UCSD-AML1 (cell line): ENCODE measurements around the gene KRTAP2-4.
"Not testable (repeated sequence)": the region's sequence is repeated elsewhere in the genome, so short reads cannot be mapped to it uniquely, and the experiment has no call there.

Source experiments
- DNase-seq: peaks from one replicate; lab custom pipeline; 2025; ENCODE audit not compliant: unreplicated experiment; lab: John Stamatoyannopoulos, UW

Gene KRTAP2-4

DNA sequence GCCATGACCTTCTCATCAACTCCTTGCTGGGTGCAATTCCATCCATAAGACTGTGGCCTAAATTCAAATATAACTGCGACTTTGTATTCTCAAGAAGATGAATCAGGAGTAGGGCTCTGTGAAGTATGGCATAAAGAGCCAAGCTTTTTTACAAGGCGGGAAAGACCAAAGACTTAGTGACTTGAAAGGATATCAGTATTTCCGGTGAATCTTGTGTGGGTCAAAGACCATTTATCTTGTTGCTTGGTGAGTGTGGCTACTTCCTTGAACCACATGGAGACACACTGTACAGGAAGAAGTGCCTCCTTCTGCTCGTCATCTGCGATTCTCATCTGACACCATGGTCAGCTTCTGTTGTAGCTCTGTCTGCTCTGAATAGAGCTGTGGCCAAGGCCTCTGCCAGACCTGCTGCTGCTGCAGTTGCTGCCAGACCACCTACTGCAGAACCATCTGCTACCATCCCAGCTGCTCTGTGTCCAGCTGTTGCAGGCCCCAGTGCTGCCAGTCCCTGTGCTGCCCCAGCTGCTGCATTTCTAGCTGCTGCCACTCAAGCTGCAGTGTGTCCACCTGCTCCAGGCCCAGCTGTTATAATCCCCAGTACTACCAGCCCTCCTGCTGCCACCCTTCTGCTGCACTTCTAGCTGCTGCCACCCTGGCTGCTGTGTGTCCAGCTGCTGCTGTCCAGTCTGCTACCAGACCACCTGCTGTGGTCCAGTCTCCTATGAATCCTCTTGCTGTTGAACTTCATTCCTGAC is 6.1 kb upstream of the KRTAP2-4 start:
- DNase-seq: no peak

DNA sequence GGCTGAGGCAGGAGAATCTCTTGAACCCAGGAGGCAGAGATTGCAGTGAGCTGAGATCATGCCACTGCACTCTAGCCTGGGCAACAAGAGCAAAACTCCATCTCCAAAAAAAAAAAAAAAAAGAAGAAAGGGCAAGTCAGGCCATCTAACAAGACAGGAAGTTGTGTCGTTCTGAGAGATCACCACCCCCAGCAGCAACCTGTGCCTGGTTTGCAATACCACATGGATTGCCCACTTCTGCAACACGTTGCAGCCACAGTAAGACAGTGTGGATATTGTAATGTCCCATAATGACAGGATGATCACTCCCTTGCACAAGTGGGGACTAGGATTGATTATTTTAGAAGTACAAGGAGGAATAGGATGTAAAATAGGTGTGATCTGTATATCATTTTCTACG is 3.4 kb upstream of the KRTAP2-4 start:
- DNase-seq: no peak

DNA sequence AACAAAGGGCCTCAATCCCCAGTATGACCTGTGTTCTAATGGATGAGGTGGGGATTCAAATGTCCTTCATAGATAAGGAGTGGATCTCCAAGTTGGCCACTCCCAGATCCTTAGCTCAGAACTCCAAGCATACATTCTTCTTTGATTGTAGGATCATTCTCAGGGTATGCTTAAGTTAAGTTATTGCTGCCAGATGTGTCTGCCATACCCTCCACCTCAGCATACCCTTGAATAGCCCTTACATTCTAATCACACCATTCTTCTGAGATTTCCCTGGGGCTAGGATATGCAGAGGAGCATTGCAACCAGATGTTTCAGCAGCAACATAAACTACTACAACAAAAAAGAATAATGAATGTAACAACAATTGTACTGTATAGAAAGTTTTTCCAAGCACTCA is 1.6 kb upstream of the KRTAP2-4 start:
- no peak for DNase-seq

DNA sequence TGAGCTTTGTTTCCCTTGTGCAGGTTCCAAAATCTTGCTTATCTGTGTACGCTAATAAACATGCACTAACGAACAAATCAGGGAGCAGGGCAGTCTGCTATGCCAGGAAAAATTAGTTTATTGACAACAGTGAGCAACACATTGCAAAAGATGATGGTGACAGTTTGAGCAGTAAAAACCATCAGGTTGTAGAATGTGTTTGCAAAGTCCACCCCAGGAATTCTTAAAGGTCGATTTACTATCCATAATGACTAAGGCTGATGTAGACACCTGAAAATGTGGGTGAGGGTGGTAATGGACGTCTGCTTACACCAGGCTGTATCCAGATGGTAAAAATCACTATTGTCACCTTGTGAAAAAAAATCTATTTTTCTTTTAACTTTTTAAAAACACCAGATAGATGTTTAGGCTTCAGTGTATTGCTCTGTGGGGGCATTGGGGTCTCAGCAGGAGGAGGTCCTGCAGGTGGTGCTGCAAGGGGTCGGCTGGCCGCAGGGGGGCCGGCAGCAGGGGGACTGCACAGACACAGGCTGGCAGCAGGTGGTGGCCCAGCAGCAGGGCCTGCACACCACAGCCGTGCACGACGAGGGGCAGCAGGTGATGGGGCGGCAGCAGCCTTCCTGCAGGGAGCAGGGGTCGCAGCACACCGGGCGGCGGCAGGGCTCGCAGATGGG is 526 bp downstream of the KRTAP2-4 start:
- not testable (repeated sequence) for DNase-seq

DNA sequence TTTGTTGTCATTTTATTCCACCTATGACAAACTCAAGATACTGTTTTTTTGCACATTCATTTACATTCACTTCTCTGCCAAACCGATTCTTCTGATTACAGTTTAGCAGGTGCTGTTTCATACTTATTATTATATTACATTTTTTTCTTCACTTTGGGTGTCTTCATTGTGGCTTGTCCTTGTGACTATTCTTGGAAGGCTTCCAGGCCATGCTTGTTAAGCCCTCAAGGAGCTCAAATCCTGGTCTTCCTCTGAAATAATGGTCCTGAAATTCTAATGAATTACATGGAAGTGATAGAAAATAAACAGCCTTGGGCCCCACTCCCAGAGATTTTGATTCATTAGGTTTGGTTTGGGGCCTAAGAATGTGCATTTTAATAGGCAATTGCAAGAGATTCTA is 1.4 kb downstream of the KRTAP2-4 start:
- DNase-seq: no peak

DNA sequence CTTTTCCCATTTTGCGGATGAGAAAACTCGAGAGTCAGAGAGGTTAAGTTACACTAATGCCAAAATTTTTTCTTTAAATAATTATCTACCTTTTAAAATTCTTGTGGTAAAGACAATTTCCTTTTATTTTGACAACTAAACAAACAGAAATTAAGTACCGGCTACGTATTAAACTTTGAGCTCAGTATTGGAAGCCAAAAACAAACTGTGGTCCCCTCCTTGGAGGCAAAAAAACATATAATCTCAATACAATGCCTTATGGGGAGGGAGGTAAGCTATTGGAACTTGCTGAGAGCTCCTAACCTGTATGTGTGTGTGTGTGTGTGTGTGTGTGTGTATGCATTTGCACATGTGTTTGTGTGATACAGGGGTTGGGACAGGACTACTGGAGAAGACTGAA is 2.2 kb downstream of the KRTAP2-4 start:
- DNase-seq: no peak

DNA sequence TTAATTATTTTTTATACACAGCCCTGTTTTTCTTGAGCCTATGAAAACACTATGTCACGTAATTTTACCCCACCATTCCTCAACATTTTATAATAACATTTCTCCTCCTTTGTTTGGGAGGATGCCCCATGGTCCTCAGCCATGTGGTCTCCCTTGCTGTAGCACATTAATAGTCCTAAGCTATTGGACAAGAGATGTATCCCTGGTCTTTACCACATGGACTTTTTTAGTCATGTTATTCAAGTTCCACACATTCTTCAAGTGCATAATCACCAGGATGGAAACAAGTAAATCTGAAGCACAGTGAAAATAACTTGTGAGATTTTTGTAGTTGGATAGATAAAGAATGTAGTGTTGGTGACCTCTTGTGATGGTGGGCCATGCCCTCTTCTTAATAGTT is 3.7 kb downstream of the KRTAP2-4 start:
- no peak for DNase-seq

DNA sequence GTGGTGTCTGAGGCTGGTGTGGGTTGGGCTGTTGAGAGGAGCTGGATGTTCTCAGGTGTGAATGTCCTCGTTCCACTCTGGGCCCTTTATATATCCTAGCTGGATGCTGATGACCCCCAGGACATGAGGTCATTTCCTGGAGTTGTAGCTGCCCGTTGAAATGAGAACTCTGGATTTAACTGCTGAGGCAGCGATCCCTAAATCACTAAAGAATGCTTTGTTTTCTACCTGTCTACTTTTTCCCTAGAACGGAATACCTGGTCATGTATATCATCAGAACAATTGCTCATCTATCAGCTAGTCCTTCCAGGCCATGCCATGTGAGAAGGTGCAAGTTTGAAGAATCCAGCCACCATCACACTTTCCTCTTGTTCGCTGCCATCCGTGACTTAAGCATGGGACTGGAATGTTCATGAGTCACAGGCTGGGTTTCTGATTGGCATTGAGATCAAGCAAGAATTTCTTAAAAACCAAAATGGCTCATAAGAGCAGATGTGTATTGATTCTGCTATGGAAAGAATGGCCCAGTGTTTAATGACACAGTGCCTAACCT is 5.6 kb downstream of the KRTAP2-4 start, which contains the start of gene KRTAP2-3:
KRTAP2-3 (minus strand) TSS at position 63 of the 553 bp plus-strand sequence. CDS start 64 bp downstream, outside the sequence.
- DNase-seq: no peak

DNA sequence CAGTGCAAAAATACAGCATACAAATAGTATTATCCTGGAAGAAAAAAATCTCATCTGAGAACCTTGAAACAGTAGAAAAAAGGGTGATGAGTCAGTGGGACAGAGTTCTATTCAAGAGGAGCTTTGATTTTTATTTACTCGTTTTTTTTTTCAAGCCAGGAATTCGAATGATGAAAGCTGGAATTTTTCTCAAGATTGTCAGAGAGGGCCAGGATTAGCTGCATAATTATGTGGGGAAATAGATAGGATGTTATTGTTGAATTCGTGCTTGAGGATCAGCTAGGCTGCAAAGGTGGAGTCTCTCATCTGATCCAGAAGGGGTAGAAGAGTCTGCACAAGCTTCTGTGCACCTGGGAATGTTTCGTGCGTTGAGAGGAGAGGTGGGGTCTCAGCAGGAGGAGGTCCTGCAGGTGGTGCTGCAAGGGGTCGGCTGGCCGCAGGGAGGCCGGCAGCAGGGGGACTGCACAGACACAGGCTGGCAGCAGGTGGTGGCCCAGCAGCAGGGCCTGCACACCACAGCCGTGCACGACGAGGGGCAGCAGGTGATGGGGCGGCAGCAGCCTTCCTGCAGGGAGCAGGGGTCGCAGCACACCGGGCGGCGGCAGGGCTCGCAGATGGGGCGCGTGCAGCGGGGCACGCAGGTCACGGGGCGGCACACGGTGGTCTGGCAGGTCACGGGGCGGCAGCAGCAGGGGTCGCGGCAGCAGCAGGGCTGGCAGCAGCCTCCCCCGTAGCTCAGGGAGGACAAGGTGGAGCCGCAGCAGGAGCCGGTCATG is 6.2 kb downstream of the KRTAP2-4 start:
- not testable (repeated sequence) for DNase-seq

DNA sequence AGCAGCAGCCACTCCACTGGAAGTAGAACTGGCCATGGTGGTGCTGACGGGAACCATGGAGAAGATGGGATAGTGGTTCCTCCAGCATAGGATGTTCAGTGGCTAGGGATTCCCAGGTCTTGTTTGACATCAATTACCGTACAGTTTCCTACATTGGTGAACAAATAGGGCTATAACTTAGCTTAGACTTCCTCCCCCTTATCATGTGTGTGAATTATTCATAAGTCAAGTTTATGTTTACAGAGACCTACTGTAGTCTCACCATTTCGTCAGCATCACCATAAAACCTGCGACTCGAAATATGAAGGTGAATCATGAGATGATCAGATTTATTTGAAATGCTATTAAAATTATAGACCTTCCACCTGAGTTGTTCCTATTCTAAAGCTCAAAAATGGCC is 6.9 kb downstream of the KRTAP2-4 start:
- no peak for DNase-seq

DNA sequence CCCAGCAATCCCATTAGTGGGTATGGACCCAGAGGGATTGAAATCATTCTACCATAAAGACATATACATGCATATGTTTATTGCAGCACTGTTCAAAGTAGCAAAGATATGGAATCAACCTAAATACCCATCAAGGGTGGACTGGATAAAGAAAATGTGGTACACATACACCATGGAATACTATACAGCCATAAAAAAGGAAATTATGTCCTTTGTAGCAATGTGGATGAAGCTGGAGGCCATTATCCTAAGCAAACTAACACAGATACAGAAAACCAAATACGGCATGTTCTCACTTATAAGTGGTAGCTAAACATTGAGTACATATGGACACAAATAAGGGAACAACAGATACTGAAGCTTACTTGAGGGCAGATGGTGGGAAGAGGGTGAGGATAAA is 8.1 kb downstream of the KRTAP2-4 start:
- no peak for DNase-seq

DNA sequence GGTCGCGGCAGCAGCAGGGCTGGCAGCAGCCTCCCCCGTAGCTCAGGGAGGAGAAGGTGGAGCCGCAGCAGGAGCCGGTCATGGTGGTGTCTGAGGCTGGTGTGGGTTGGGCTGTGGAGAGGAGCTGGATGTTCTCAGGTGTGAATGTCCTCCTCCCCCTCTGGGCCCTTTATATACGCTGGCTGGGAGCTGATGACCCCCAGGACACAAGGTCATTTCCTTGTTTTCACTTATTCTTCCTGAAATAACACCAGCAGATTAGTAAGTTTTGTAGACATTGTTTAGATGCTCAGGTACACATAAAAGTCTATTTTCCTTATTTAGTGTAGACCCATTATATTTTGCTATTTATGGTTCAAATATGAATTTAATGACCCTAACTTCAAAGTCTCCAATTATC is 10.5 kb downstream of the KRTAP2-4 start, which contains the start of gene KRTAP2-2:
KRTAP2-2 (minus strand) TSS at position 101 of the 400 bp plus-strand sequence; CDS start at position 82, 19 bp downstream.
- DNase-seq: not testable (repeated sequence)

DNA sequence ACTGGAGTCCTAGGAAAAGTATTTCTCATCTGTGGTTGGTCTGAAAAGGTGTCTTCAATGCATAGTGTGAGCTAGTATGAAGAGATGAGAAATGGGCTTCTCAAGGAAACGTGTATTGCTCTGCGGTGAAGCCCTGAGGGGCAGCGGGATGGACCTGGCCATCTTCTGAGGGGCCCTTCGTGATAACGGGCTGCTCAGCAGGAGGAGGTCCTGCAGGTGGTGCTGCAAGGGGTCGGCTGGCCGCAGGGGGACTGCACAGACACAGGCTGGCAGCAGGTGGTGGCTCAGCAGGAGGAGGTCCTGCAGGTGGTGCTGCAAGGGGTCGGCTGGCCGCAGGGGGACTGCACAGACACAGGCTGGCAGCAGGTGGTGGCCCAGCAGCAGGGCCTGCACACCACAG is 11.1 kb downstream of the KRTAP2-4 start:
- not testable (repeated sequence) for DNase-seq

DNA sequence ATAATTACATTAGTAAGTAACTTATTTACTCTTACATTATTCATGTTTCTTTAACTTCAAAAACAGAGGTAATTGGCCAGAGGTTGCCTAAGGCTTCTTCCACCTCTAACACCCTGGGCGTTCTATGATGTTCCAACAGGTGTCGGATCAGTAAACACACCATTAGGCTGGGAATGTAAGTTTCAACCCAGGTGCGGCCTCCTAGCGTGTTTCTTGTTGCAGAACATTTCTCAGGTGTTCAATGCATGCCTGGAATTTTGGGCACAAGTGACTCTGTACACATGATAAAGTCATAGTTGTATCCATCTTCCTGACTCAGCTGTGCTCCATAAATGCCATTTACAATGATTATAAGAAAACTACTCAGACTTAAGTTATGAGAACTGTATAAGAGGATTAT is 11.7 kb downstream of the KRTAP2-4 start:
- DNase-seq: no peak

DNA sequence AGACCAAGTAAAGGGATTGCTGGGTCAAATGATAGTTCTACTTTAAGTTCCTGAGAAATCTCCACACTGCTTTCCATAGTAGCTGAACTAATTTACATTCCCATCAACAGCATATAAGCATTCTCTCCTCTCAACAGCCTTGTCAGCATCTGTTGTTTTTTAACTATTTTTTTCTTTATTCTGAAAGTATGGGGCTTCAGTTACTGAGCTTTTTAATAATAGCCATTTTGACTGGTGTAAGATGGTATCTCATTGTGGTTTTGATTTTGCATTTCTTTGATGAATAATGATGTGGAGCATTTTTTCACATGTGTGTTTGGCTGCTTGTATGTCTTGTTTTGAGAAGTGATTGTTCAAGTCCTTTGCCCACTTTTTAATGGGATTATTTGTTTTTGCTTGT is 13.1 kb downstream of the KRTAP2-4 start:
- no peak for DNase-seq

DNA sequence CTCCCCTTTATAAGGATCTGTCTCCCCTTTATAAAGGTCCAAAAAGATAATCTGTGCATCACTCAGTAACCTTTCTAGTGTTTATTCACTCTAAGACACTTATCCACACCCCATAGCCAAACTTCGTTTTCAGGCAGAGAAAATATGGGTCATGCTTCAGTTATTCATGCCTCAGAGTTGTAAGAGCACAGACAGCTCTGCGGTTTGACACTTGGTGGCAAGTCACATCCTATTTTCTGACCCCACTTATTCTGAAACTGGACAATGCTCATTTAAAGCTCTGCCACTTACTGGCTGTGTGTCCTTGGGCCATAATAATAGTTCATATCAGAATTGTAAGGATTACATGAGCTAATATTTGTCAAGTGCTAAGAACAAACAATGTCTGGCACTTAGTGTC is 16.6 kb downstream of the KRTAP2-4 start:
- DNase-seq: no peak

DNA sequence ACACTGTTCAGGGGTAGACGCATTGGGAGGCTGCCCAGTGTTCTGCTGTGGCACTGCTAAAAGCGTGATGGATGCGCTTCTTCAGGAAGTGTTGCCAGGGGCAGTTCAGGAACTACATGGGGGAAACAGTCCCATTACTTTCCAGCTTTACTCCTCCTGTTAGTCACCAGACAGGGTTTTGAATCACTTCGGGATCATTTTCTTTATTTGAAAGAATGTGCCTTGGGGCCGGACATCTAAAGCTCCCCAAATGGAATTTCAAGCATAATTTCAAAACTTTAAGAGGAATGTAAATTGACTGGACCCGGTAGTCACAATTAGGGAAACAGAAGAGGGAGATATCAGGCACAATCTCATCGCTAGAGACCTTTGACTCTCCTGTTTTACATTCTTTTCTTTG is 17.2 kb downstream of the KRTAP2-4 start:
- DNase-seq: no peak

DNA sequence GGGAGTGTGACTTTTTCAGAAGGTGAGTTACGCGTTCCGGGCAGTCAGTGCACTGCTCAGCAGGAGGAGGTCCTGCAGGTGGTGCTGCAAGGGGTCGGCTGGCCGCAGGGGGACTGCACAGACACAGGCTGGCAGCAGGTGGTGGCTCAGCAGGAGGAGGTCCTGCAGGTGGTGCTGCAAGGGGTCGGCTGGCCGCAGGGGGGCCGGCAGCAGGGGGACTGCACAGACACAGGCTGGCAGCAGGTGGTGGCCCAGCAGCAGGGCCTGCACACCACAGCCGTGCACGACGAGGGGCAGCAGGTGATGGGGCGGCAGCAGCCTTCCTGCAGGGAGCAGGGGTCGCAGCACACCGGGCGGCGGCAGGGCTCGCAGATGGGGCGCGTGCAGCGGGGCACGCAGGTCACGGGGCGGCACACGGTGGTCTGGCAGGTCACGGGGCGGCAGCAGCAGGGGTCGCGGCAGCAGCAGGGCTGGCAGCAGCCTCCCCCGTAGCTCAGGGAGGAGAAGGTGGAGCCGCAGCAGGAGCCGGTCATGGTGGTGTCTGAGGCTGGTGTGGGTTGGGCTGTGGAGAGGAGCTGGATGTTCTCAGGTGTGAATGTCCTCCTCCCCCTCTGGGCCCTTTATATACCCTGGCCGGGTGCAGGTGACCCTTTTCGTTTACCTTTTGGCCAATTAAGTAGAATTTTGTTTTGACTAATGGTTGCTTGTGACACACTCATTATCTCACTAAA is 18.8 kb downstream of the KRTAP2-4 start, which contains the start of gene KRTAP2-1:
KRTAP2-1 (minus strand) TSS at position 582 of the 731 bp plus-strand sequence; CDS start at position 533, 49 bp downstream.
- not testable (repeated sequence) for DNase-seq

DNA sequence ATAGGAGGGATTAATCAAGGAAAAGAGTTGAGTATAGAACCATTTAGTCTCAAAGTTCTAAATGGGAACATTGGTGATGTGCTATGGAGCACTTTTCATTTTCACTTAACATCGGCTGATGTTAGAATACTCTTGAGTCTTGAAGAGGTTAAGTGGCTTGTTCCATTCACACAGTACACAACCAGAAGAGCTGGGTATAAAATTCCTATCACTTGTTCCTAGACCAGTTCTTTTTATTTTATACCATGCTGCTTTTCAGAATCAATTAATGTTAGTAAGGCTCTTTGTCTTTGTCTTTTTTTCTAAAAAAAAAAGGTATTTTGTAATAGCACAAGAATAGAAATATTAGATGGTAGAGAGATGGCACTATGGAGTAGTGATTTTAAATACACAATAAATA is 22.7 kb downstream of the KRTAP2-4 start:
- no peak for DNase-seq

DNA sequence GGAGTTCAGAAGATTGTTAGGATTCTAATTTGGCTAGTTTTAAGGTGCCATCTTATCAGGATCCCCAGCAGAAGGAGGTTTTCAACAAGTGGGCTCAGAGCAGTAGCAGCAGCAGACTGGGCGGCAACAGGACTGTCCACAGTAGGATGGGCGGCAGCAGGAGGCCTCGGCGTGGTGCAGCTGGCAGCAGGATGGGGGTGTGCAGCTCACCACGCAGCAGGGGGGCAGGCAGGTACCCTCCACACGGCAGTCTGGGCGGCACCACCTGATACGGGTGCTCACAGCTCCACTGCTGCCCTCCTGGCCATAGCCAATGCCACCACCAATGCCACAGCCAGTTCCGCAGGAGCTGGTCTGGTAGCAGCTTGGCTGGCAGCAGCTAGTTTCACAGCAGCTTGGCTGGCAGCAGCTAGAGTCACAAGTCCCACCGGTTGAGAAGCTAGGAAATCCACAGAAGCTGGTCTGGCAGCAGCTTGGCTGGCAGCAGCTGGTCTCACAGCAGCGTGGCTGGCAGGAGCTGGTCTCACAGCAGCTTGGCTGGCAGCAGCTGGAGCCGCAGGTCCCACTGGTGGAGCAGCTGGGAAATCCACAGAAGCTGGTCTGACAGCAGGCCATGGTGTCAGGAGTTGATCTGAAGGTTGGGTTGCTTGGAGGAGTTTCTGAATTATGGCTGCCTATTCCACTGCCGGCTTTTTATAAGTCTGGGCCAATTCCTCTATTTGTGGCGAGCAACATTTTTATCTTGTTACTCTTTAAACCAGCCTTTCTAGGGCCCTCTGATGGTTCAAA is 24.7 kb downstream of the KRTAP2-4 start, which contains the start of gene KRTAP1-1:
KRTAP1-1 (minus strand) TSS at position 668 of the 789 bp plus-strand sequence; CDS start at position 615, 53 bp downstream.
- DNase-seq: not testable (repeated sequence)
